GM23338 (cell line): ENCODE data around the gene C16orf87.
"Not testable (repeated sequence)": the region's sequence is repeated elsewhere in the genome, so short reads cannot be mapped to it uniquely, and the experiment has no call there.

ENCODE experiments used
- EZH2 ChIP-seq: fragments of 200-600 bp; sonication (generic); IDR thresholded peaks from one replicate; pipeline ENCODE4 v1.8.0; 2017; ENCODE audit warnings: antibody characterized with exemption, mild to moderate bottlenecking, low read depth; ENCODE audit not compliant: unreplicated experiment
- JUNB ChIP-seq: IDR thresholded peaks from one replicate; pipeline ENCODE4 v1.6.1; 2016; ENCODE audit warnings: antibody characterized with exemption; ENCODE audit not compliant: unreplicated experiment
- POLR2AphosphoS5 ChIP-seq: IDR thresholded peaks from 2 replicates; pipeline ENCODE4 v1.6.1; 2016; ENCODE audit warnings: antibody characterized with exemption, low read depth
- REST ChIP-seq: IDR thresholded peaks from one replicate; pipeline ENCODE4 v1.6.1; 2018; ENCODE audit warnings: antibody characterized with exemption; ENCODE audit not compliant: unreplicated experiment
- TF ChIP-seq, protein P1 (sequence below), 2 experiments: fragments of 200-600 bp in 1 of 2; sonication (generic) in 1 of 2; conservative IDR thresholded peaks; 2 replicates each; pipeline versions ENCODE4 v1.5.1 to v1.6.1; 2016 to 2017; ENCODE audit warnings: antibody characterized with exemption in 2 of 2, low read depth in 2 of 2, mild to moderate bottlenecking in 2 of 2, moderate library complexity in 1 of 2

DNA sequence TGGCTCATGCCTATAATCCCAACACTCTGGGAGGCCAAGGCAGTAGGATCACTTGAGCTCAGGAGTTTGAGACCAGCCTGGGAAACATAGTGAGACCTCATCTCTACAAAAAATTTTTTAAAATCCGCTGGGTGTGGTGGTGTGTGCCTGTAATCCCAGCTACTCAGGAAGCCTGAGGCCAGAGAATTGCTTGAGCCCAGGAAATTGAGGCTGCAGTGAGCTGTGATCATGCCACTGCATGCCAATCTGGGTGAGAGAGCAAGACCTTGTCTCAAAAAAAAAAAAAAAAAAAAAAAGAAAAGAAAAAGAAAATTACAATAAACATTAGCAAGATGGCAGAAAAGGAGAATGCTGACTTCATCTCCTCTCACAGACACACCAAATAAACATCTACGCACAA lies 46.4 kb downstream of the C16orf87 start:
- TF ChIP-seq, protein P1, sequence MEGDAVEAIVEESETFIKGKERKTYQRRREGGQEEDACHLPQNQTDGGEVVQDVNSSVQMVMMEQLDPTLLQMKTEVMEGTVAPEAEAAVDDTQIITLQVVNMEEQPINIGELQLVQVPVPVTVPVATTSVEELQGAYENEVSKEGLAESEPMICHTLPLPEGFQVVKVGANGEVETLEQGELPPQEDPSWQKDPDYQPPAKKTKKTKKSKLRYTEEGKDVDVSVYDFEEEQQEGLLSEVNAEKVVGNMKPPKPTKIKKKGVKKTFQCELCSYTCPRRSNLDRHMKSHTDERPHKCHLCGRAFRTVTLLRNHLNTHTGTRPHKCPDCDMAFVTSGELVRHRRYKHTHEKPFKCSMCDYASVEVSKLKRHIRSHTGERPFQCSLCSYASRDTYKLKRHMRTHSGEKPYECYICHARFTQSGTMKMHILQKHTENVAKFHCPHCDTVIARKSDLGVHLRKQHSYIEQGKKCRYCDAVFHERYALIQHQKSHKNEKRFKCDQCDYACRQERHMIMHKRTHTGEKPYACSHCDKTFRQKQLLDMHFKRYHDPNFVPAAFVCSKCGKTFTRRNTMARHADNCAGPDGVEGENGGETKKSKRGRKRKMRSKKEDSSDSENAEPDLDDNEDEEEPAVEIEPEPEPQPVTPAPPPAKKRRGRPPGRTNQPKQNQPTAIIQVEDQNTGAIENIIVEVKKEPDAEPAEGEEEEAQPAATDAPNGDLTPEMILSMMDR (conservative IDR thresholded peaks at IDR 0.05; ENCODE audit: low read depth in 2 of 2): not testable (repeated sequence)
- TF ChIP-seq POLR2AphosphoS5, EZH2, JUNB, REST: not testable (repeated sequence)
